Breast epithelium (tissue), 3 donors: ENCODE data around the gene B4GALT2.

Experiments used
- POLR2A ChIP-seq: fragments of 450-650 bp; IDR thresholded peaks from one replicate; pipeline ENCODE4 v1.6.1; 2016; ENCODE audit warnings: antibody characterized with exemption, mild to moderate bottlenecking, moderate library complexity
- POLR2AphosphoS5 ChIP-seq, 3 donors: sonication (generic); formaldehyde crosslinking; IDR thresholded peaks; one replicate each; pipeline ENCODE4 v1.6.1; 2017; ENCODE audit warnings: antibody characterized with exemption in 3 of 3
- TF ChIP-seq, protein P1 (sequence below), 3 donors: fragments of 450-650 bp; IDR thresholded peaks; one replicate each; pipeline ENCODE4 v1.5.1; 2016 to 2017; ENCODE audit warnings: antibody characterized with exemption in 3 of 3, mild to moderate bottlenecking in 3 of 3, moderate library complexity in 3 of 3

DNA sequence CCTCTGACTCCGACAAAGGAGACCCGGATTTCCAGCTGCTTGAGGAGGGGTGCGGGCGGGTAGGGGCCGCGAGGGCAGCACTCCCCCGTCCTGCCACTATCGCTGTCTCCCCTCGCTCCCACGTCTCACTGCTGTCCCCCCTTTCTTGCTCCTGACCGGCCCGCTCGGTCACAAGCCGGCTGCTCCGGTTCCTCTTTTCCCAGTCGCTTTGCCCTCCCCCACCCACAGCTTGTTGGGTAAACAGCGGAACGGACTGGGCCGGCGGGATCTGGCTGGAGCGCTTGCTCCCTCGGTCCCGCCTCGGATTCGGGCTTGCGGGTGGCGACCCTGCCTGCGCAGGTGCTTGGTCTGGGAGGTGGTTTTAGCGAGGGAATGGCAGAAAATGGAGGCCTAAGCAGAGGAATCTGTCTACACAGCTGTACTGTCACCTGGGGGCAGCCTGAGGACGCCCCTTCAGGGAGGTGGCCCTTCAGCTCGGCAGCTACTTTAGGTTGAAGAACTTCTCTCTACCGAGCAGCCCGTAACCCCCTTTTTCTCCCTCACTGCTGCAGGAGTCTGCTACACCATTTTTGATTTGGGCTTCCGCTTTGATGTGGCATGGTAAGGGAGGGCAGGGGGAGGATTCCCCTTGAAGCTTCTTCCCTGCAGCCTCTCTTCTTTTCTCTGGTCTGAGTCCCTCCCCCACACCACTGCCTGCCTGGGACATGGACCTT lies 3.6 kb upstream of the B4GALT2 start:
- TF ChIP-seq, protein P1, sequence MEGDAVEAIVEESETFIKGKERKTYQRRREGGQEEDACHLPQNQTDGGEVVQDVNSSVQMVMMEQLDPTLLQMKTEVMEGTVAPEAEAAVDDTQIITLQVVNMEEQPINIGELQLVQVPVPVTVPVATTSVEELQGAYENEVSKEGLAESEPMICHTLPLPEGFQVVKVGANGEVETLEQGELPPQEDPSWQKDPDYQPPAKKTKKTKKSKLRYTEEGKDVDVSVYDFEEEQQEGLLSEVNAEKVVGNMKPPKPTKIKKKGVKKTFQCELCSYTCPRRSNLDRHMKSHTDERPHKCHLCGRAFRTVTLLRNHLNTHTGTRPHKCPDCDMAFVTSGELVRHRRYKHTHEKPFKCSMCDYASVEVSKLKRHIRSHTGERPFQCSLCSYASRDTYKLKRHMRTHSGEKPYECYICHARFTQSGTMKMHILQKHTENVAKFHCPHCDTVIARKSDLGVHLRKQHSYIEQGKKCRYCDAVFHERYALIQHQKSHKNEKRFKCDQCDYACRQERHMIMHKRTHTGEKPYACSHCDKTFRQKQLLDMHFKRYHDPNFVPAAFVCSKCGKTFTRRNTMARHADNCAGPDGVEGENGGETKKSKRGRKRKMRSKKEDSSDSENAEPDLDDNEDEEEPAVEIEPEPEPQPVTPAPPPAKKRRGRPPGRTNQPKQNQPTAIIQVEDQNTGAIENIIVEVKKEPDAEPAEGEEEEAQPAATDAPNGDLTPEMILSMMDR (IDR thresholded peaks at IDR 0.05): no peak
- TF ChIP-seq POLR2A (no peak), POLR2AphosphoS5 (IDR thresholded peaks at IDR 0.05) (no peak)
